Stimulated activated CD4-positive, alpha-beta T cell treated with anti-CD3 and anti-CD28 coated beads, Interleukin-4, amount 100 ng/mL, for 48 hours (primary cell): Measurements from ENCODE around the gene FSTL5.
"Not testable (repeated sequence)": the region's sequence is repeated elsewhere in the genome, so short reads cannot be mapped to it uniquely, and the experiment has no call there.

Experiments used
- DNase-seq, 2 donors: peaks; one replicate each; pipeline ENCODE4 v3.0.0-alpha.2; 2020; ENCODE audit warnings: low read depth in 2 of 2

FSTL5 gene

DNA sequence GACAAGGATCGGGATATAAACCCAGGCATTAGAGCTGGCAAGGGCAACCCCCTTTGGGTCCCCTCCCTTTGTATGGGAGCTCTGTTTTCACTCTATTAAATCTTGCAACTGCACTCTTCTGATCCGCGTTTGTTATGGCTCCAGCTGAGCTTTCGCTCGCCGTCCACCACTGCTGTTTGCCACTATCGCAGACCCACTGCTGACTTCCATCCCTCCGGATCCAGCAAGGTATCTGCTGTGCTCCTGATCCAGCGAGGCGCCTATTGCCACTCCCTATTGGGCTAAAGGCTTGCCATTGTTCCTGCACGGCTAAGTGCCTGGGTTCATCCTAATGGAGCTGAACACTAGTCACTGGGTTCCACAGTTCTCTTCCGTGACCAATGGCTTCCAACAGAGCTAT lies 59.9 kb downstream of the FSTL5 start:
- not testable (repeated sequence) for DNase-seq

DNA sequence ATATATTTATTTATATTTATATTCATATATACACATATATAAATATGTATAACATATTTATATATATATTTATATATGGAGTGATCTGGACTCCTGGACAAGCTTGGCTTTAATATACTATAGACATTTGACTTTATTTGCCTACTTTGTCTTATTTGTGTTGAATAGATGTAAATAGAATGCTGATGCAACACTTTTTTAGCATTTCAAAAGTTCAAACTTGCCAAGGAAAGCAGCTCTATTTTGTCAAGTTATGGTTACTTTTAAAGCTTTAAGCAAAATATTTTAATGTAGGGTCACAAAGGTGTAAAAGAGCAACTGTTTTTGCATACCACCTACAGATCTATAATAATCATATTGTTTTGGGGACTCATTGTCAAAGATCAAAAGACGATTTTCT lies 61.1 kb downstream of the FSTL5 start:
- DNase-seq, result no peak

- no peak for DNase-seq
Observed at GRCh38 chr4:162101337-162101736, 62.5 kb downstream of the FSTL5 start.

GRCh38 chr4:162075726-162076125 lies 88.1 kb downstream of the FSTL5 start:
- DNase-seq, result no peak

- DNase-seq, result no peak
Observed at GRCh38 chr4:162061214-162061613, 102.6 kb downstream of the FSTL5 start.

- DNase-seq, result no peak
Observed at GRCh38 chr4:162059656-162060055, 104.1 kb downstream of the FSTL5 start.

DNA sequence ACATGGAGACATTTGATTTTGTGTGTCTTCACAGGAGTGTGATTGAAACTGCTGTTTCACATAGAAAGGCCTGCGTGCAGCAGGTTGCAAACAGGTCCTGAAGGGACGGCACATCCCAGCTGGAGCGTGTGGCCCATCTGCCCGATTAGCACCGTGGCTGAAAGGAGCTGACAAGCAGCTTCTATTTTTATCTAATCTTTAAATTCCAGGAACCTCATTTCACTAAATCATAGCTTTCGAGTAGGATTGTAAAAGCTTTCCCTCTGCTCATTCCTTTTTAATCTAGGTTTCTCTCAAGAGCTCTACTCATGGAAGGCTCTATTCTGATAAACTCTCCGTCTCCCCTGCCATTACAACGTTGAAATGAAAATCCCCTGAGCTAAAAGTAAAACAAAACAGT lies 106.8 kb downstream of the FSTL5 start:
- no peak for DNase-seq

DNA sequence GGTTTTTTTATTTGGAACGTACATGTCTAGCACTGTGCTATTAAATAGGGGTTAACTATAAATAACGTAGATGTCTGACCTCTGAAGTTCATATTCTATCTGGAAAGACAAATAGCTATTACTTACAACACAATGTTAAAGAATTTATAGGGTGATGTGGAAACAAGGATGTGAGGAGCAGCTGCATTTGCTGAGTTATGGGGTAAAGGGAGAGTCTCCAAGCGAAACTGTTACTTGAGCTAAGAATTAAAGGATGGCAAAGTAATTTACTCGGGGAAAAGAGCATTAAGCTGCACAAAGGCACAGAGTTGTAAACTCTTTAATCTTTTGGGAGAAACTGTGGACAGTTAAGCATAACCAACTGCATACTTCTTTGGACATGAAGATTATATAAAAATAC lies 117.7 kb downstream of the FSTL5 start:
- DNase-seq, result no peak

DNA sequence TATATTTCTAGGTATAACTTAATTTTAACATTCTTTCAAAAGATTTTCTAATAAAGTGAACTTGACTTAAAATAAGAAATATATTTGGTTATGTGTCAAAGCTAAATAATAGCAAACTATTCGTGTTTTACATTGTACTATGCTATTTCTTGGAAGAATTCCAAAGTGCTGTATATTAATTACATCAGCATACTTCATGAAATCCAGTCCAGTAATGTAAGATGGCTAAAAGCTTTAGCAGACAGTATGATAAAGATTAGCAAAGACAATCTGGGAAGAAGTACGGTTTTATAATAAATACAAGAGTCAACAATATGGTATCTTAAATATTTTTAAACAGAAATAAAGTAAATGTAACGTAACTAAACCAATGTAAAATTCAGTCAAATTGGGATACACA lies 125.7 kb downstream of the FSTL5 start:
- no peak for DNase-seq

GRCh38 chr4:162017863-162018262 lies 145.9 kb downstream of the FSTL5 start:
- DNase-seq, result no peak

DNA sequence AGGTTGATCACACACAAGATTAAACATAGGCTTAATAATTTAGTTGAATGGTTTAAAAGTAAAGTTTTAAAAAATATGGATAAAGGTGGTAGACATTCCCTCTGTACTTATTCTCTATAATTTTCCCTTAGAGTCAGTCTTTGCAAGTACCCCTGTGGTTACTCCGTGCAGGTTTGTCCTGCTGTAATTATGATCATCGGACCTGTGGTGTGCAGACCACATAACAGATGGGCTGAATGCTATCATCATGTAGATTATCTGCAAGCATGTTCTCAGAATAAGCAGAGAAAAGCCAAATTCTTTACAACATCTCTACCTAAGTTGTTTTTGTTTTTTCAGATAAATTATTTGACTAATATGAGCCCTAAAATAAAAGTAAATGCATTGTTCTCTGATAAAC lies 146.8 kb downstream of the FSTL5 start:
- no peak for DNase-seq

DNA sequence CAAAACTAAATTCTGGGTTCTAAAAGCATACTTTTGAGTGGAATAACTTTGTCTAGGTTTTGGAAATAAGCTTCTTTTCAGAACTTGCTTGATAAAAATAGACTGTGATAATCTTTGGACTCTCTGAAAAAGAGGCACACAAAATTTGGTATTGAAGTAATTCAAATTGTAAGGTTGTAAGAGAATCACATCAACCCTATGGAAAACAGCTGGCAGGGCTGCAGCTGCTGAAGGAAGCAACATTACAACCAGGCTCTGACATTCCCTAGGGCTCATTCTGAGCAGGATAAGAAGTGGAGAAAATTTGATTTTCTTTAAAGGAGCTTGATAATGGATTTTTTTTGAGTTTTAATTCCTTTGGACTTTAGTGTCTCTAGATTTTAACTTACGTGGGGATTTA lies 147.6 kb downstream of the FSTL5 start:
- DNase-seq, result no peak

DNA sequence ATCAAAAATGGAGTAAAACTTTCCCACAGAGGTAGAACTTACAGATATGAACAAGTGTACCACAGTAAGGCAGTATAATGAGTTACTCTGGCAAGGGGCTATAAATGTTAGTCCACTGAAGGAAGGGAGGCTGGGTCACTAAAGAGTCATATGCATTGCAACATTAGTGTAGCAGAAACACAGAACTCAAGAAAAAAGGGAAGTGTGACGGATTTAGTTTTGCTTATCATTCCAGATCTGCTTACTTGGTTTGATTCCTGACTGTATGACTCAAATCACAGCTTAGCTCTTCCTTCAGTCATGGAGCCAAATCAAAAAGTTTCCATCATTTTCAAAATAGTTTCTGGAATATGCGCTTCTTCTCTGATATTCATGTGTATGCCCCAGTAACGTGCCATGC lies 148.7 kb downstream of the FSTL5 start:
- DNase-seq, result no peak

DNA sequence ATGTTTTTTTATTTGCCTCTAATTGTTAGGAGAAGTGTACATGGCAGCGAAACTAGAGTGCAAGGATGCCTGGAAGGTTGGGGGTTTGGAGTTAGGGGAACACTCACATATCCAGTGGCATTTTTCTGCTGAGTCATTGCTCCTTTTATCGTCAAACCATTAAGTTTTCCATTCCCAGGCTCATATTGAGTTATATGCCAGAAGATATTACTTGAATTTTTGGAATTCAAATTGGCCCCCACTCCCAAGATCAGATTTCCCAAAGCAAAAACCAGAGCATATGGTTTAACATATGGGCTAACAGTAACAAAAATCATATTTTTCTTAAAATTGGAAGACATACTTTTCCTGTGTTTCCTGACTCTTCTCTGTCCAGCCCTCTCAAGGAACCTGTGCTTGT lies 152.7 kb downstream of the FSTL5 start:
- DNase-seq, result no peak

DNA sequence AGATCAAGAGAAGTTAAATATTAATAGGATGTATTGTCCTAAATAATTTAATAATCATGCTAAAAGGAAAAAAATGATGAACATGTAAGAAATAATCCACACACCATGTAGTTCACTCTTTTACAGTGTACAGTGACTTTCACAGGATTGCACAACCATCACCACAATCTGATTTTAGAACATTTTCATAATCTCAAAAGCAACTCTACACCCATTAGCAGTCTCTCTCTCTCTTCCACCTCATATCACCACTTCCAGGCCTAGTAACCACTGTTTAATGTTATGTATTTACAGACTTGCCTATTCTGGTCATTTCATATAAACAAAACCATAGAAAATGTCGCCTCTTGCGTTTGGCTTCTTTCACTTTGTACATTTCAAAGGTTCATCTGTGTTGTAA lies 153.4 kb downstream of the FSTL5 start:
- no peak for DNase-seq

- DNase-seq, result no peak
Observed at GRCh38 chr4:161992317-161992716, 171.5 kb downstream of the FSTL5 start.

GRCh38 chr4:161991811-161992210 lies 172.0 kb downstream of the FSTL5 start:
- no peak for DNase-seq

DNA sequence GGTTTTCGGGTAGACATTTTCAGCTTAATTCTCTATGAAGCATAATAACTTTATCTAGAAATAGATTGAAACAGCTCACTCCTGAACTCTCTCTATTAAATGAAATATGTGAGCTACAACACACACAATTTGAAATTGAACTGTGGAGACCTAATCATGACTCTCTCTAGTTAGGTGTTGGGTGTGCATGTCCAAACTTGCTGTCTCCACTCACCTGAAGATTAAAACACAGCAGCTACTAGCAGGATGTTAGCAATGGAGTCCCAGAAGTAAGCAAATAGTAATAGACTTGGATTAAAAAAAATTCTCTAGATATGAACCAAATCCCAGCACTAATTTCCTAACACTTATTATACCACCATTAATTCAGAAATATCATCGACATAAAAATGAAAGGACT lies 173.1 kb downstream of the FSTL5 start:
- no peak for DNase-seq

DNA sequence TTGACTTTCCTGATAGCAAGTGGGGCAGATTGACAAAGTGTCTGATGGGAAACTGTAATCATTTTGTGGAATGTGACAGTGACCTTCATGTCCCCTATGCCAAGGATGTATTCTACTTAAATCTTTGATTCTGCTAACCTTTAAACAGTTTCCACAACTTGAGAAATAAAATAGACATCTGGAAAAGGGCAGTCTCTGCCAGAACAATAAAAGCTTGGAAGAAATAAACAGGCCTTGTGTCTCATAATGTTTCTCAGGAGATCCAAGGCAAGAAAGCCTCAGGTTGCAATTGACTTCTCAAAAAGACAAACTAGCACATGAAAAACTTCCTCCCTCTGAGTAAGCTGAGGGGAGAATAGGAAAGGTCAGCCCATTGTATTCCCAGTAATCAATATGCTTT lies 174.9 kb downstream of the FSTL5 start:
- no peak for DNase-seq

DNA sequence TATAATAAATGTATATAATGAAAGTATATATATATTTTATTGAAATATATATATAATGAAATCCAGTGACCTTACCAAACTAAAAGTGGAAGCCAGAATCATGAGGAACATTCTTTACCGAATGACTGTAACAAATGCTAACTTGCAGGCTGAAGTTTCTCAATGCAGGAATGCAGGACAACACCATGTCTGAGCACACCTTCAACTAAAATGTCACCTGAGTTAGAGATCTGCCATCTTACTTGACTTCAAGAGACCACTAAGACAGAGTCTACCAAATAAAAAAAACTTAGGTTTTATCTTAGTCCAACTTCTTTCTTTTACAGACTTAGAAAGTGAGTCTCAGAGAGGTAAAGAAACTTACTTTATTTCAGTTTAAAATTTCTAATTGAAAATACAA lies 176.2 kb downstream of the FSTL5 start:
- DNase-seq, result no peak

GRCh38 chr4:161952382-161952781 lies 211.4 kb downstream of the FSTL5 start:
- no peak for DNase-seq

DNA sequence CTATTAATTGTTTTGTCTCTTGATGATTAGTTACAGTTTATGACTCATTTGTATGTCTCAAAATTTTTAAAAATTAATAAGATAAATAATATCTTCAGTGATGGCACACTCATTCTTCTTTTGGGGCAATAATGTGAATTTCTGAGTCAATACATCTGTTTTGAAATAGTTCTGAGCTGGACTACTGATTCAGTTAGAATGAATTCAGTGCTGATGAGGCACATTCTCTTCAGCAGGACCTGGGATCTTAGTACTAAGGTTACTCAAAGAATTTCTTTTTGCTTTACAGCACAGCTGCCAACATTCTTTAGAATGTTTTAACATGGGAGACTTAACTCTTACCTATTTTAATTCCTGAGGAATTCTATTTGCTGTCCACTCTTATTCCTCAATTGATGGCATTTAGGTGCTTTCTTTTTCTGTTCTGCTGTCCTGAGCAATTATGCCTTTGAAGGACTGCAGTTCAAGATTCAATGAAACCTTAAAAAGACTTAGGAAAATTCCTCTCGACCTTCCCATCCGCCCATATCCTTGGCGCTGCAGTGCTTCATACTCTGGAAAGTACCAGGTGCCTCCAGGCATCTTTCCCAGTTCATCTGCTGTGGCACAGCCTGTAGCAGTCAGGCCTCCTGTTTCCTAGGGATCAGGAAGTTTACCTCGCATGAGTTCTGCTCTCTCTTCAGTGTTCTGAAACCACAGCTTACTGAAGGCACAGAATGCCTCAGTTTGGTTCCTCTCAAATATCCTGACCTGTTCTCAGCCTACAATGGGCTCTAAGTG lies 213.7 kb downstream of the FSTL5 start:
- no peak for DNase-seq

GRCh38 chr4:161948026-161948770 lies 215.6 kb downstream of the FSTL5 start:
- DNase-seq, result no peak
